Muscle layer of duodenum (tissue), 2 donors: ENCODE data around the gene PRR12.
"Not testable (repeated sequence)": the region's sequence is repeated elsewhere in the genome, so short reads cannot be mapped to it uniquely, and the experiment has no call there.

Source experiments
- H3K27ac ChIP-seq: one replicate; pipeline ENCODE4 v1.7.0; 2013; ENCODE audit warnings: mild to moderate bottlenecking, low read length
- H3K27me3 ChIP-seq: one replicate; pipeline ENCODE4 v1.7.0; 2013; ENCODE audit warnings: low read depth, mild to moderate bottlenecking, control low read depth, low read length
- H3K36me3 ChIP-seq, 2 donors: one replicate each; pipeline ENCODE4 v1.7.0; 2013; ENCODE audit warnings: low read length in 2 of 2, control low read depth in 1 of 2, mild to moderate bottlenecking in 1 of 2; ENCODE audit not compliant: insufficient read depth in 2 of 2, control insufficient read depth in 1 of 2
- H3K4me1 ChIP-seq, 2 donors: one replicate each; pipeline ENCODE4 v1.7.0; 2013; ENCODE audit warnings: low read length in 2 of 2, mild to moderate bottlenecking in 2 of 2, control low read depth in 1 of 2, moderate library complexity in 1 of 2; ENCODE audit not compliant: insufficient read depth in 2 of 2, control insufficient read depth in 1 of 2
- H3K4me3 ChIP-seq, 2 donors: one replicate each; pipeline ENCODE4 v1.7.0; 2013; ENCODE audit warnings: low read length in 2 of 2, low read depth in 1 of 2, mild to moderate bottlenecking in 1 of 2
- H3K9me3 ChIP-seq, 2 donors: one replicate each; pipeline ENCODE4 v1.7.0; 2013; ENCODE audit warnings: low read length in 2 of 2, control low read depth in 1 of 2, mild to moderate bottlenecking in 1 of 2; ENCODE audit not compliant: control insufficient read depth in 1 of 2
- donor health status: healthy.

PRR12 gene

DNA sequence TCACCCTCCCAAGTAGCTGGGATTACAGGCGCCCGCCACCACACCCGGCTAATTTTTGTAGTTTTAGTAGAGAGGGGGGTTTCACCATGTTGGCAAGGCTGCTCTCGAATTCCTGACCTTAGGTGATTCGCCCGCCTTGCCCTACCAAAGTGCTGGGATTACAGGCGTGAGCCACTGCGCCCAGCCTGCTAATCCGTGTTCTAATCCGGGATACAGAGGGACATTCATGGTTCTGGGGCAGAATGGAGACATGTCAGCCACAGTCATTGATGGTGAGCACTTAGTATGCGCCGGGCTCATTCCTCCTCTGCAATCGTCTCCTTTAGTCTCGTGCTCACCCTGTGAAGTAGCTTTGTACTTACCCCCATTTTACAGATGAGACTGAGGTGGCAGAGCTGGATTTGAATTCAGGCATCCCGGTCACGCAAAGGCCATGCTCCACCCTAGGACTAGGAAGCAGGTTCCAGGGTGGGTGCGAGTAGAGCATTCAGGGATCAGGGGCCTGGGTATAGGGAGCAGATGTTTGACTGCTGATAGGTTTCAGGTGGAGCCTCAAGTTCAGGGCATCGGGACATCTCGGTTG lies 40.7 kb downstream of the PRR12 start:
- Histone ChIP-seq H3K27me3 (no peaks in the 10 kb centered on the region), H3K4me1 (peaks cover 0 to 15% of the 10 kb centered on the region in 2 donors), H3K36me3 (peaks cover 1 to 16% of the 10 kb centered on the region in 2 donors), H3K9me3 (no peaks in the 10 kb centered on the region), H3K27ac (no peak overlapping the region), H3K4me3 (no peak overlapping the region)

DNA sequence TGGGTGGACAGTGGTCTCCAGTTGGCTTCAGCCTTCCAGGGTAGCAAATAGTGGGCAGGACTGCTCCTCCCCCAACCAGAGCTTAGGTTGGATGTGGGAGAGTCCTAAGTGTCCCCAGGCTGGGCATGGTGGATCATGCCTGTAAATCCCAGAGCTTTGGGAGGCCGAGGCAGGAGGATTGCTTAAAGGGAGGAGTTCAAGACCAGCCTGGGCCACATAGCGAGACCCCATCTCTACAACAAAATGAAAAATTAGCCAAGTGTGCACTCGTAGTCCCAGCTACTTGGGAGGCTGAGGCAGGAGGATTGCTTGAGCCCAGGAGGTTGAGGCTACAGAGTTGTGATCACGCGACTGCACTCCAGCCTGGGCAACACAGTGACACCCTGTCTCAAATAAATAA lies 41.6 kb downstream of the PRR12 start:
- H3K36me3 ChIP-seq = peaks cover 0 to 7% of the 10 kb centered on the region in 2 donors
- no peaks in the 10 kb centered on the region for H3K27me3 ChIP-seq
- H3K4me3 ChIP-seq = no peak overlapping the region
- no peaks in the 10 kb centered on the region for H3K9me3 ChIP-seq
- H3K27ac ChIP-seq = no peak overlapping the region
- peaks cover 0 to 22% of the 10 kb centered on the region in 2 donors for H3K4me1 ChIP-seq

GRCh38 chr19:49633273-49633672 lies 42.3 kb downstream of the PRR12 start:
- H3K4me3 ChIP-seq, H3K27ac ChIP-seq: not testable (repeated sequence)
- H3K4me1 ChIP-seq = peaks cover 4 to 26% of the 10 kb centered on the region in 2 donors

DNA sequence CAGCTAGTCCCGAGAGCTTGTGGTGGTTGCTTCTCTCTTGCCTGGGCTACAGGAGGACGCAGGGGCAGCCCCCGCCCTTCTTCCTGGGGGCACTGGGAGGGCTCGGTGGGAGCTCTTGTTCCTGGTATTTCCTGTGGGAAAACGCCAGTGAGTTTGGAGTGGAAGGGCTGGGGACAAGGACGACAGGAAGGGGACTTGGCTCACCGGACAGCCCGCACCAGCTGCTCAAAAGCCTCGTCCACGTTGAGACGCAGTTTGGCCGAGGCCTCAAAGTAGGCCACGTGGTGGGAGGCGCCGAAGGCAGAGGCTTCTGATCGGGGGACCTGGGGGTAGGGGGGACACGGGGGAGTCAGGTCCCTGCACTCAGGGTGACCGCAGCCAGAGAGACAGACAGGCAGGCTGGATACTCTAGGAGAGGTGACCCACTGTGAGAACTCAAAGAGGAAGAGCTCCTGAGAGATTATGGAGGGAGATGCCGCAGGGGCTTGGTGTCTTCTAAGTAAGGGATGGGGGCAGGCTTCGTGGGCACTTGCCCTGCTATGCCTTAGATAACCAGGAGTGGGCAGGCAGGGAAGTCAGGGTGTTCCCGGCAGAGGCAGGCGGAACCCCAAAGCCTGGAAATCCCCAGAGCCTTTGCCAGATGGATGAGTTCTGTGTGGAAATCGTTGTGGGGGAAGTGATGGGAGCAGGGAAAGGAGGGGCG lies 44.7 kb downstream of the PRR12 start:
- Histone ChIP-seq H3K27me3 (no peaks in the 10 kb centered on the region), H3K27ac (no peak overlapping the region)

More at GRCh38 chr19:49633273-49633672, 42.3 kb downstream of the PRR12 start:
- H3K9me3 ChIP-seq, H3K27me3 ChIP-seq, H3K36me3 ChIP-seq: not testable (repeated sequence)

DNA sequence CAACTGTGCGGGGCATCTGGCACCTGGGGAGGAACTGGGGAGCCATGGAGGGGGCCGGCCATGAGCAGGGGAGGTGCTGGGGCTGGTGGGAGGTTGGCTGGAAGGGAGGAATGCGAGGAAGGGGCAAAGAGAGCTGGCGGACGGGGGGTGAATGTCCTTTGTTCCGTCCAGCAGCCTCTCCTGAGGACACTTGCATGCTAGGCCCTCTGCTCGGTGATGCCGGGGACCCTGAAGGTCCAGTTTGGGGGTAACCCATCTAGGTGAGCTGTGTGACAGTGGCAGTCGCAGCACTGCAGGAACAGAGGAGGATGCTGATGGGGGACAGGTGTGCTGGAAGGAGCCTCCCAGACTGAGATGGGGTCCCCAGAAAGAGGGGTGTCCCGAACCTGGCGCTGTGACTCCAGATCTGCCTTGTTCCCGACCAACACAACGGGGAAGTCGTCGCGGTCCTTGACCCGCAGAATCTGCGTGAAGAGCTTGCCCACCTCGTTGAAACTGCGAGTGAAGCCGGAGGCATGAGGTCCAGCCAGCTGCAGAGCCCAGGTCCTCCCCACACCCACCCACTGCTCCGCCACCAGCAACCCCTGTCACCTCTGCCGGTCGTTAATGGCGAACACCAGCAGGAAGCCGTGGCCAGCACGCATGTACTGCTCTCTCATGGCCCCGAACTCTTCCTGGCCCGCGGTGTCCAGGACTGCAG lies 45.4 kb downstream of the PRR12 start:
- Histone ChIP-seq H3K36me3 (peaks cover 0 to 15% of the 10 kb centered on the region in 2 donors), H3K4me1 (peaks cover 11 to 29% of the 10 kb centered on the region in 2 donors), H3K27me3 (no peaks in the 10 kb centered on the region), H3K4me3 (no peak overlapping the region), H3K9me3 (no peaks in the 10 kb centered on the region), H3K27ac (no peak overlapping the region)

More for the DNA sequence above, 44.7 kb downstream of the PRR12 start:
- H3K4me1 ChIP-seq = peaks cover 11 to 35% of the 10 kb centered on the region in 2 donors
- H3K9me3 ChIP-seq = no peaks in the 10 kb centered on the region
- H3K4me3 ChIP-seq = no peak overlapping the region
- H3K36me3 ChIP-seq = peaks cover 0 to 8% of the 10 kb centered on the region in 2 donors

GRCh38 chr19:49637821-49638738 lies 47.1 kb downstream of the PRR12 start:
- H3K36me3 ChIP-seq = peaks cover 0 to 18% of the 10 kb centered on the region in 2 donors
- H3K4me1 ChIP-seq = peaks cover 14 to 35% of the 10 kb centered on the region in 2 donors
- H3K27ac ChIP-seq = peak overlapping the region; percentile 73
- no peaks in the 10 kb centered on the region for H3K9me3 ChIP-seq
- no peaks in the 10 kb centered on the region for H3K27me3 ChIP-seq
- H3K4me3 ChIP-seq = peak overlapping the region; percentile 38 to 69

- Histone ChIP-seq H3K27ac (peak overlapping the region; percentile 74), H3K27me3 (no peaks in the 10 kb centered on the region), H3K4me1 (peaks cover 21 to 50% of the 10 kb centered on the region in 2 donors), H3K36me3 (peaks cover 0 to 18% of the 10 kb centered on the region in 2 donors), H3K9me3 (no peaks in the 10 kb centered on the region), H3K4me3 (peak overlapping the region; percentile 69 to 78)
These were observed 48.6 kb downstream of the PRR12 start for GRCh38 chr19:49639401-49640112.

GRCh38 chr19:49640113-49640898 lies 49.3 kb downstream of the PRR12 start, which contains the start of gene RRAS:
RRAS (minus strand) TSS chr19:49640143; CDS start chr19:49640098, 45 bp downstream.
- peaks cover under 1 to 14% of the 10 kb centered on the region in 2 donors for H3K36me3 ChIP-seq
- H3K9me3 ChIP-seq = no peaks in the 10 kb centered on the region
- peaks cover 21 to 57% of the 10 kb centered on the region in 2 donors for H3K4me1 ChIP-seq
- H3K27me3 ChIP-seq = no peaks in the 10 kb centered on the region
- peak within 1 kb of the TSS; percentile 69 to 78 for H3K4me3 ChIP-seq
- H3K27ac ChIP-seq = peak within 1 kb of the TSS; percentile 100

GRCh38 chr19:49641688-49642491 lies 50.9 kb downstream of the PRR12 start, which contains the start of gene SCAF1:
SCAF1 (plus strand) TSS chr19:49642209; CDS start chr19:49645027, 2,818 bp downstream.
- H3K36me3 ChIP-seq = peaks cover 13 to 26% of the 10 kb centered on the region in 2 donors
- peaks cover 21 to 54% of the 10 kb centered on the region in 2 donors for H3K4me1 ChIP-seq
- peak within 1 kb of the TSS; percentile 95 to 98 for H3K4me3 ChIP-seq
- no peaks in the 10 kb centered on the region for H3K9me3 ChIP-seq
- H3K27ac ChIP-seq = peak within 1 kb of the TSS; percentile 100
- H3K27me3 ChIP-seq = no peaks in the 10 kb centered on the region
